SK-N-SH (cell line): ENCODE results near the gene NEGR1. TPM values are rescaled to one million over a fixed set of nuclear protein-coding genes. Genes with fewer than 3 reads are reported as not detected.

ENCODE experiments used
- CTCF ChIA-PET: fragments of 300-600, 350-600 bp; formaldehyde crosslinking; extraction: SDS; loops from one replicate; lab custom pipeline; 2021; lab: Yijun Ruan, JAX
- POLR2A ChIA-PET: fragments of 350-600 bp; sonication (Branson Sonifier 250); formaldehyde crosslinking; extraction: SDS; loops from one replicate; lab custom pipeline; 2020; ENCODE audit warnings: antibody characterized with exemption, inconsistent platforms; lab: Yijun Ruan, JAX
- DNase-seq: peaks from one replicate; pipeline ENCODE4 v3.0.0; 2012
- H2AFZ ChIP-seq: fragments of 200-600 bp; sonication (generic); 2 replicates; pipeline ENCODE4 v1.8.1; 2016; ENCODE audit warnings: antibody characterized with exemption, mild to moderate bottlenecking, low read depth
- H3F3A ChIP-seq: fragments of 200-600 bp; sonication (generic); replicated peaks from 2 replicates; pipeline ENCODE3; 2016; ENCODE audit warnings: antibody characterized with exemption, mild to moderate bottlenecking; ENCODE audit not compliant: insufficient read depth
- H3K27ac ChIP-seq, 2 experiments: fragments of 200-500 bp in 1 of 2; fragments of 200-600 bp in 1 of 2; sonication (Bioruptor generic) in 1 of 2; sonication (generic), shearing (Covaris generic) in 1 of 2; 2 replicates each; pipeline versions ENCODE4 v1.5.1 to v1.6.1; 2014 to 2016; ENCODE audit warnings: low read depth in 2 of 2, inconsistent platforms in 1 of 2, low read length in 1 of 2, mild to moderate bottlenecking in 1 of 2, mixed read lengths in 1 of 2
- H3K27me3 ChIP-seq: fragments of 200-600 bp; sonication (generic), shearing (Covaris generic); 2 replicates; pipeline ENCODE4 v1.6.1; 2016; ENCODE audit warnings: mixed run types; ENCODE audit not compliant: insufficient read depth
- H3K36me3 ChIP-seq, 2 experiments: fragments of 200-500 bp in 1 of 2; fragments of 200-600 bp in 1 of 2; sonication (Bioruptor generic) in 1 of 2; sonication (generic) in 1 of 2; replicated peaks in 1 of 2; 2 replicates each; pipeline versions ENCODE3 to v1.5.1; 2014 to 2016; ENCODE audit warnings: low read length in 1 of 2, mild to moderate bottlenecking in 1 of 2; ENCODE audit not compliant: insufficient read depth in 2 of 2, control insufficient read depth in 1 of 2
- H3K4me1 ChIP-seq, 2 experiments: fragments of 200-500 bp in 1 of 2; fragments of 200-600 bp in 1 of 2; sonication (Bioruptor generic) in 1 of 2; sonication (generic), shearing (Covaris generic) in 1 of 2; 2 replicates each; pipeline versions ENCODE4 v1.5.1 to v1.6.1; 2014 to 2016; ENCODE audit warnings: low read depth in 1 of 2, low read length in 1 of 2, mixed run types in 1 of 2; ENCODE audit not compliant: insufficient read depth in 2 of 2, control insufficient read depth in 1 of 2
- H3K4me2 ChIP-seq: fragments of 200-600 bp; sonication (generic), shearing (Covaris generic); 2 replicates; pipeline ENCODE4 v1.6.1; 2017; ENCODE audit warnings: mixed run types
- H3K4me3 ChIP-seq, 2 experiments: fragments of 200-500 bp in 1 of 2; fragments of 200-600 bp in 1 of 2; sonication (Bioruptor generic) in 1 of 2; sonication (generic), shearing (Covaris generic) in 1 of 2; 2 replicates each; pipeline versions ENCODE4 v1.5.1 to v1.8.1; 2014 to 2016; ENCODE audit warnings: low read depth in 2 of 2, inconsistent platforms in 1 of 2, low read length in 1 of 2, mild to moderate bottlenecking in 1 of 2, mixed read lengths in 1 of 2, moderate library complexity in 1 of 2
- H3K79me2 ChIP-seq: fragments of 200-600 bp; sonication (generic); 2 replicates; pipeline ENCODE4 v1.8.1; 2017; ENCODE audit warnings: mild to moderate bottlenecking; ENCODE audit not compliant: insufficient read depth
- H3K9ac ChIP-seq: fragments of 200-600 bp; sonication (generic); 2 replicates; pipeline ENCODE4 v1.6.1; 2017; ENCODE audit warnings: mixed run types
- H3K9me2 ChIP-seq: fragments of 200-600 bp; sonication (generic); 2 replicates; pipeline ENCODE4 v1.6.1; 2017; ENCODE audit warnings: mixed run types
- H3K9me3 ChIP-seq: fragments of 200-600 bp; sonication (generic); 2 replicates; pipeline ENCODE4 v1.6.1; 2017; ENCODE audit warnings: mixed run types, mild to moderate bottlenecking, moderate library complexity
- H4K20me1 ChIP-seq: fragments of 200-600 bp; sonication (generic); 2 replicates; pipeline ENCODE4 v1.6.1; 2017; ENCODE audit warnings: mild to moderate bottlenecking, mixed run types; ENCODE audit not compliant: insufficient read depth
- EZH2phosphoT487 ChIP-seq: fragments of 200-600 bp; sonication (generic); IDR thresholded peaks from 2 replicates; pipeline ENCODE4 v1.6.1; 2017; ENCODE audit warnings: low read depth, mixed run types, mild to moderate bottlenecking, antibody characterized with exemption, moderate library complexity, borderline replicate concordance
- FOXJ3 ChIP-seq: sonication (generic); formaldehyde crosslinking; IDR thresholded peaks from 2 replicates; pipeline ENCODE4 v1.5.1; 2020; ENCODE audit warnings: mild to moderate bottlenecking, missing genetic modification reagents
- FOXM1 ChIP-seq: IDR thresholded peaks from 2 replicates; pipeline ENCODE4 v1.4.0; 2012; ENCODE audit warnings: low read depth, mild to moderate bottlenecking
- NRF1 ChIP-seq: IDR thresholded peaks from 2 replicates; pipeline ENCODE4 v1.6.1; 2012; ENCODE audit warnings: low read depth, mild to moderate bottlenecking, low read length
- RAD21 ChIP-seq: IDR thresholded peaks from 2 replicates; pipeline ENCODE4 v1.6.1; 2012; ENCODE audit warnings: mild to moderate bottlenecking, low read length
- RXRA ChIP-seq: IDR thresholded peaks from 2 replicates; pipeline ENCODE4 v1.4.0; 2012; ENCODE audit warnings: low read depth, mild to moderate bottlenecking, borderline replicate concordance
- SMC3 ChIP-seq: IDR thresholded peaks from 2 replicates; pipeline ENCODE4 v1.6.1; 2012; ENCODE audit warnings: low read depth, low read length, improper control_type of control experiment
- TAF1 ChIP-seq: IDR thresholded peaks from 2 replicates; pipeline ENCODE4 v1.6.1; 2012; ENCODE audit warnings: low read depth, mild to moderate bottlenecking, low read length, moderate library complexity, borderline replicate concordance
- TCF12 ChIP-seq: IDR thresholded peaks from 2 replicates; pipeline ENCODE4 v1.4.0; 2012
- TEAD4 ChIP-seq: IDR thresholded peaks from 2 replicates; pipeline ENCODE4 v1.4.0; 2012; ENCODE audit warnings: mild to moderate bottlenecking, borderline replicate concordance; ENCODE audit not compliant: insufficient read depth
- YY1 ChIP-seq: IDR thresholded peaks from 2 replicates; pipeline ENCODE4 v1.4.0; 2012; ENCODE audit warnings: low read depth, mild to moderate bottlenecking
- WGBS: methylation state at CpG from one replicate; pipeline ENCODE4 v1.1.6; 2017; ENCODE audit warnings: low lambda C conversion rate; 5-methylcytosine and 5-hydroxymethylcytosine counted together
- polyA plus RNA-seq, 3 experiments: library from polyadenylated mRNA; depleted of rRNA; stranded (reverse); fragments of >200 nt; gene quantifications; 2 replicates each; pipeline ENCODE4 v1.2.3, GENCODE V29; 2012
- TF ChIP-seq, protein P1 (sequence below): IDR thresholded peaks from 2 replicates; pipeline ENCODE4 v1.6.1; 2012; ENCODE audit warnings: mild to moderate bottlenecking, low read depth, low read length, moderate library complexity
- TF ChIP-seq, protein P2 (sequence below): IDR thresholded peaks from 2 replicates; pipeline ENCODE4 v1.4.0; 2012; ENCODE audit warnings: low read depth

Gene NEGR1
- polyA plus RNA-seq, 1 of the 3 experiments (the other 2 are of a cell fraction) = 0.21 TPM

DNA sequence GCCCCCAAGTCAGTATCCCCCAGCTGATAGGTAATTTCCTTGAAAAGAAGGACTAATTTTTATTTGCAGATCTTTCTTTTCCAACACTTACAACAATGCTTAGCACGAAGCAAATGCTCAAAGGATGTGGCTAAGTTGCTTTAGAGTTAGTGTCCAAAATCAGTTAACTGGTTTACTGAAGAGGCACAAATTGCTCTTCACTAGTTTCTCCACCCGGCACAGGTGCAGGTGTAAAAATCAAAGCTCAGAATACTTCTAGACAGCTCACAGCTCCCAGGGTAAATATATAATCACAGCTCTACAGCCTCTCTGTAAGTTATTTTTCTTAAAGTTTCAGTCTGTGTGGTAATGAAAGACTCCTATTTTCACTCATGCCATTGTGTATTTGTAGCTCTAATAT is 361.8 kb downstream of the NEGR1 start:
- Histone ChIP-seq H3K9me2 (no peaks in the 10 kb centered on the region), H3K4me1 (no peaks in the 10 kb centered on the region), H3K79me2 (no peaks in the 10 kb centered on the region), H3K27ac (no peak overlapping the region), H3K27me3 (no peaks in the 10 kb centered on the region), H3K9me3 (no peaks in the 10 kb centered on the region), H3K4me3 (no peak overlapping the region), H2AFZ (no peak overlapping the region), H3K4me2 (no peak overlapping the region), H3K36me3 (no peaks in the 10 kb centered on the region), H3F3A (no peaks in the 10 kb centered on the region), H4K20me1 (no peaks in the 10 kb centered on the region), H3K9ac (no peak overlapping the region)
- no peak for DNase-seq
- 45% methylated on average over 2 of the region's 2 CpGs for WGBS
- ChIA-PET CTCF (interaction anchor here (1.2 to 1.5 kb wide), 2 partner anchors 17 to 25 kb away, joined by 3 to 4 read pairs; no protein-coding TSS in a partner anchor), POLR2A (no interaction called here)
- TF ChIP-seq FOXM1 (no peak), FOXJ3 (CRISPR knock-in tag) (no peak), RXRA (no peak), SMC3 (no peak), RAD21 (no peak), EZH2phosphoT487 (no peak), NRF1 (no peak)
- TF ChIP-seq, protein P1, sequence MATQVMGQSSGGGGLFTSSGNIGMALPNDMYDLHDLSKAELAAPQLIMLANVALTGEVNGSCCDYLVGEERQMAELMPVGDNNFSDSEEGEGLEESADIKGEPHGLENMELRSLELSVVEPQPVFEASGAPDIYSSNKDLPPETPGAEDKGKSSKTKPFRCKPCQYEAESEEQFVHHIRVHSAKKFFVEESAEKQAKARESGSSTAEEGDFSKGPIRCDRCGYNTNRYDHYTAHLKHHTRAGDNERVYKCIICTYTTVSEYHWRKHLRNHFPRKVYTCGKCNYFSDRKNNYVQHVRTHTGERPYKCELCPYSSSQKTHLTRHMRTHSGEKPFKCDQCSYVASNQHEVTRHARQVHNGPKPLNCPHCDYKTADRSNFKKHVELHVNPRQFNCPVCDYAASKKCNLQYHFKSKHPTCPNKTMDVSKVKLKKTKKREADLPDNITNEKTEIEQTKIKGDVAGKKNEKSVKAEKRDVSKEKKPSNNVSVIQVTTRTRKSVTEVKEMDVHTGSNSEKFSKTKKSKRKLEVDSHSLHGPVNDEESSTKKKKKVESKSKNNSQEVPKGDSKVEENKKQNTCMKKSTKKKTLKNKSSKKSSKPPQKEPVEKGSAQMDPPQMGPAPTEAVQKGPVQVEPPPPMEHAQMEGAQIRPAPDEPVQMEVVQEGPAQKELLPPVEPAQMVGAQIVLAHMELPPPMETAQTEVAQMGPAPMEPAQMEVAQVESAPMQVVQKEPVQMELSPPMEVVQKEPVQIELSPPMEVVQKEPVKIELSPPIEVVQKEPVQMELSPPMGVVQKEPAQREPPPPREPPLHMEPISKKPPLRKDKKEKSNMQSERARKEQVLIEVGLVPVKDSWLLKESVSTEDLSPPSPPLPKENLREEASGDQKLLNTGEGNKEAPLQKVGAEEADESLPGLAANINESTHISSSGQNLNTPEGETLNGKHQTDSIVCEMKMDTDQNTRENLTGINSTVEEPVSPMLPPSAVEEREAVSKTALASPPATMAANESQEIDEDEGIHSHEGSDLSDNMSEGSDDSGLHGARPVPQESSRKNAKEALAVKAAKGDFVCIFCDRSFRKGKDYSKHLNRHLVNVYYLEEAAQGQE = no peak

DNA sequence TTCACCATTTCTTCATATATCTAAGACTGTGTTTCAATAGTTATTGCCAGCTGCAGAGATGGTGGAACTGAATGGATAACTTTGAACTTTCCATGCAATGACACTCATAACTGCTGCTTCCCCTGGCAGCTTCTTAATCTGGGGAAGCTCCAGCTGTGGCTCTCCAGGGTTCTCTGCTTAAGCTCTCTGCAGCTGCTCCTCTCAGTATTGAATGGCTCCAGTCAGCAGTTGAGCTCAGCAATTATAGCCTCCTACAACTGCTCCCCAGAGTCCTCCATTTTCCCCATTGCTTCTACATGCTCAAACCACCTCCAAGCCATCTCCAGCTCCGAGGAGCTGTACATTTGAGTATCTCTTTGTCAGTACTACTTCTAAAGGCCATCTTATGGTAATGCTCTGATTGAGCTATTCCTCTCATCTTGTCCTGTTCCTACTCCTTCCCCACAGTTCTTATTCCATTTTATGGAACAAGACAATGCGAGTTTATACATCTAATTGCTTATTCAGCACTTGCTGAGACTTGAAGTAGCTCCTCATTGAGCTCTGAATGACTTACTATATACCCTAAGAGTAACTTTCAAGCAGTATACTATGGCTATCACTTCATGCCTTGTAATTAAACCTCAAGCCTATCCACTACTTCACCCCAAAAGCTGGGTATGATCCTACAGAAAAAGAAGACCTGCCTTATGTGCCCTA is 362.4 kb downstream of the NEGR1 start:
- Histone ChIP-seq H3K9me3 (no peaks in the 10 kb centered on the region), H4K20me1 (no peaks in the 10 kb centered on the region), H3K4me1 (no peaks in the 10 kb centered on the region), H3K4me3 (no peak overlapping the region), H3F3A (no peaks in the 10 kb centered on the region), H3K79me2 (no peaks in the 10 kb centered on the region), H3K9ac (no peak overlapping the region), H3K9me2 (no peaks in the 10 kb centered on the region), H3K36me3 (no peaks in the 10 kb centered on the region), H3K27ac (no peak overlapping the region), H3K27me3 (no peaks in the 10 kb centered on the region), H2AFZ (no peak overlapping the region), H3K4me2 (no peak overlapping the region)
- WGBS = 20% methylated on average over 2 of the region's 2 CpGs
- DNase-seq = no peak
- ChIA-PET POLR2A (no interaction called here), CTCF (interaction anchor here (1.5 kb wide), 1 partner anchor 24 kb away, joined by 4 read pairs; no protein-coding TSS in a partner anchor)
- TF ChIP-seq RAD21 (no peak), TEAD4 (no peak), YY1 (no peak), TCF12 (no peak), TAF1 (no peak), FOXM1 (no peak), RXRA (no peak)
- TF ChIP-seq, protein P1 = no peak
- TF ChIP-seq, protein P2, sequence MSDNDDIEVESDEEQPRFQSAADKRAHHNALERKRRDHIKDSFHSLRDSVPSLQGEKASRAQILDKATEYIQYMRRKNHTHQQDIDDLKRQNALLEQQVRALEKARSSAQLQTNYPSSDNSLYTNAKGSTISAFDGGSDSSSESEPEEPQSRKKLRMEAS = no peak
